ENCODE measurements around the gene RABEP1.
A peak's percentile ranks its signal among the peaks of the same experiment; 100 is the strongest.

The RABEP1 gene

DNA sequence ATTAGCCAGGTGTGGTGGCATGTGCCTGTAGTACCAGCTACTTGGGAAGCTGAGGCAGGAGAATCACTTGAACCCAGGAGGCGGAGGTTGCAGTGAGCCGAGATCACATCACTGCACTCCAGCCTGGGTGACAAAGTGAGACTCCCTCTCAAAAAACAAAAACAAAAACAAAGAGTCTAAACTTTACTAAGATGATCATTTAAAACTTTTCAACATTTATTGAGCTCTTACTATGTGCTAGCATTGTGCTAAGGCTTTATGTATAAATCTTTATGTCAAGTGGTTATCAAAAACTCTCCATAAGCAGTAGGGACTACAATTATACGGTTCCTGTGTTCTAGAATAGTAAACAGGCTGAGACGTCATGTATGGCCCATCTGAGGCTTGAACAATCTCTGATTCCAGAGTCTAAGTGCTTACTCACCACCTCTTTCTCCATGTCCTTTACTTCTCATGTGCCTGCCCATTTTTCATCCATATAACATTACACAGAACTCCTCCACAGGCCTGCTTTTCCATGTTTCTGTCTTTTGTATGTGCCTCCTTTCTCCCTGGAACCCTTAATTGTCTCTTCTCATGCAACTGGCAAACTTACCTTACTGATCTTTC lies 70.7 kb downstream of the RABEP1 start:
- H3K27ac ChIP-seq, result peak overlapping the region; percentile 22; the same call in 1 of the 2 replicates
- TF ChIP-seq, protein P1, sequence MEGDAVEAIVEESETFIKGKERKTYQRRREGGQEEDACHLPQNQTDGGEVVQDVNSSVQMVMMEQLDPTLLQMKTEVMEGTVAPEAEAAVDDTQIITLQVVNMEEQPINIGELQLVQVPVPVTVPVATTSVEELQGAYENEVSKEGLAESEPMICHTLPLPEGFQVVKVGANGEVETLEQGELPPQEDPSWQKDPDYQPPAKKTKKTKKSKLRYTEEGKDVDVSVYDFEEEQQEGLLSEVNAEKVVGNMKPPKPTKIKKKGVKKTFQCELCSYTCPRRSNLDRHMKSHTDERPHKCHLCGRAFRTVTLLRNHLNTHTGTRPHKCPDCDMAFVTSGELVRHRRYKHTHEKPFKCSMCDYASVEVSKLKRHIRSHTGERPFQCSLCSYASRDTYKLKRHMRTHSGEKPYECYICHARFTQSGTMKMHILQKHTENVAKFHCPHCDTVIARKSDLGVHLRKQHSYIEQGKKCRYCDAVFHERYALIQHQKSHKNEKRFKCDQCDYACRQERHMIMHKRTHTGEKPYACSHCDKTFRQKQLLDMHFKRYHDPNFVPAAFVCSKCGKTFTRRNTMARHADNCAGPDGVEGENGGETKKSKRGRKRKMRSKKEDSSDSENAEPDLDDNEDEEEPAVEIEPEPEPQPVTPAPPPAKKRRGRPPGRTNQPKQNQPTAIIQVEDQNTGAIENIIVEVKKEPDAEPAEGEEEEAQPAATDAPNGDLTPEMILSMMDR (IDR thresholded peaks at IDR 0.05), result no peak
- TF ChIP-seq ZFX (IDR thresholded peaks at IDR 0.05; ENCODE audit: borderline replicate concordance), result no peak

DNA sequence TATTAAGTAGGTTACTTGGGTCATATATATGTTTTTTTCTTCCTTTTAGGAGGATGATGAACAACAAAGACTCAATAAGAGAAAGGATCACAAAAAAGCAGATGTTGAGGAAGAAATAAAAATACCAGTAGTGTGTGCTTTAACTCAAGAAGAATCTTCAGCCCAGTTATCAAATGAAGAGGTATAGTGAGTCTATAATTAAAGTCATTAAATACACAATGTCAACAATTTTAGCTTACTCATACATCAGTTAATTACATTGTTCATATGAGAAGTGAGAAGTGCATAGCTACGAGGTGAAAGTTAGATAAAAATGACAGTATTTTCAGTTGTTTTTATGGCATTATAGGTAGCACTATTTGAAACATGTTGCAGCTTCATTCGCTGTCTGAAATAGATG lies 72.2 kb downstream of the RABEP1 start:
- TF ChIP-seq ZFX (IDR thresholded peaks at IDR 0.05; ENCODE audit: borderline replicate concordance), result no peak
- TF ChIP-seq, protein P1 (IDR thresholded peaks at IDR 0.05), result no peak
- H3K27ac ChIP-seq, result peak overlapping the region; percentile 22

DNA sequence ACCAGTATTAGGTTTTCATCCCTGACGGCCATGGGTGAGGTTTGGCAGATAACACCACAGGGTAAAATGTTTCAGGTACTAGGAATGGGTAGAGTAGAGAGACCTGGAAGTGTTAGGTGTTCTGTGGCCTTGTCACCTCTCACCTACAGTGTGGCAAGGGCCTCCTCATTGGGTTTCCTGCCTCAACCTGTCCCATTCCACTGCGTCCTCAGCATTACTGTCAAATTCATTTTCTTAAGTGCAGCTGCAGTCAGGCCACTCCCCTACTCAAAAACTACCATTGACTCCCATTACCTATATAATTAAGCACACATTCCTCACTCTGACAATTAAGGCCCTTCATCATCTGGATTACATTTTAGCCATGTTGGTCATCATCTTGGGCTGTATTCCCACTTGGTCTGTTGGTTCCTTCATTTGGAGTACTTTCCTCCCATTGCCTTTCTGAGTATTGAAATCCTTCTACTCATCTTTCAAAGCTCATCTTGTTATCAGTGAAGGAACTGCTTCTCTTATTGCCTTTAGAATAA lies 72.9 kb downstream of the RABEP1 start:
- peak overlapping the region; percentile 52 for H3K27ac ChIP-seq
- TF ChIP-seq, protein P1 (IDR thresholded peaks at IDR 0.05), result no peak
- TF ChIP-seq ZFX (IDR thresholded peaks at IDR 0.05; ENCODE audit: borderline replicate concordance), result no peak

DNA sequence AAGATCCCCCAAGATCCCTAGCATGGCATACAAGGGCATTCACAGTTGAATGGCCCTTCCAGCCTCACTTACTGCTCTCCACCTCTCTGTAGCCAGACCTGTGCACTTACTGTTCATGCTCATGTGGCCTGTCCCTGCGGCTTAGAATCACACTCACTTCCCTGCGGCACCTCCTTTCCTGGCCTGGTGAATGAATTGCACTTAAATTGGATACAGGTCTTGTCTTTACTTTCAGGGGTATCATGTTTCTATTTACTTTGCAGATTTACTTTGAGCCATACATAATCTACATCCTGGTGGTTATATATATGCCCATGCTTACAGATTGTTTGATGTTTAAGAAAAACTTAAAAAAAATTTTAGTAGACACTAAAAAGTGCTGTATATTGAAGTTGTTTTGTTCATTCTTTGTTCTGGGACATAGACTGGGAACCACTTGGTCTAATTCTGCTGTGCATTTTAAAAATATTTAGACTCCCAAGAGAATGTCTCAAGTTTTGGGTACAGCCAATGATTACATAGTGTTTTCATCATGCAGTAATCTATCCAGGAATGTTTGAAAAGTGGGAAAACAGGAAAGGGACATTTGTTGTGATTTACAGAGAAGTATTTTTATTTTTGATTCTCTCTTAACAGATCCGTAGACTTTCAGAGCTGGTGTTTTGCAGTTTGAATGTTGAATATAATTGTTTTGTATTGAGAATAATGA lies 73.5 kb downstream of the RABEP1 start:
- H3K27ac ChIP-seq, result peak overlapping the region; percentile 52

DNA sequence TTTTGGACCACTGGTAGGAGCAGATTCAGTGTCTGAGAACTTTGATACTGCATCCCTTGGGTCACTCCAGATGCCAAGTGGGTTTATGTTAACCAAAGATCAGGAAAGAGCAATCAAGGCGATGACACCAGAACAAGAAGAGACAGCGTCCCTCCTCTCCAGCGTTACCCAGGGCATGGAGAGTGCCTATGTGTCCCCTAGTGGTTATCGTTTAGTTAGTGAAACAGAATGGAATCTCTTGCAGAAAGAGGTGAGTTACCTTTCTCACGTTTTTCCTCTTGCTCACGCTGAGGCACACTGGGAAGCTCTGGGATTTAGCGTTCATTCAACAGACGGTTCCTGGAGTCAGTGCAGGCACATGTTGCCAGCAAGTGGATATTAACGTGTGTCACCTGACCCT lies 79.3 kb downstream of the RABEP1 start:
- H3K27ac ChIP-seq, result peak overlapping the region; percentile 2; the same call in 1 of the 2 replicates
- TF ChIP-seq ZFX (IDR thresholded peaks at IDR 0.05; ENCODE audit: borderline replicate concordance), result no peak
- TF ChIP-seq, protein P1 (IDR thresholded peaks at IDR 0.05), result no peak

More for the DNA sequence above, 73.5 kb downstream of the RABEP1 start:
- TF ChIP-seq ZFX (IDR thresholded peaks at IDR 0.05; ENCODE audit: borderline replicate concordance), result no peak
- TF ChIP-seq, protein P1 (IDR thresholded peaks at IDR 0.05), result no peak

DNA sequence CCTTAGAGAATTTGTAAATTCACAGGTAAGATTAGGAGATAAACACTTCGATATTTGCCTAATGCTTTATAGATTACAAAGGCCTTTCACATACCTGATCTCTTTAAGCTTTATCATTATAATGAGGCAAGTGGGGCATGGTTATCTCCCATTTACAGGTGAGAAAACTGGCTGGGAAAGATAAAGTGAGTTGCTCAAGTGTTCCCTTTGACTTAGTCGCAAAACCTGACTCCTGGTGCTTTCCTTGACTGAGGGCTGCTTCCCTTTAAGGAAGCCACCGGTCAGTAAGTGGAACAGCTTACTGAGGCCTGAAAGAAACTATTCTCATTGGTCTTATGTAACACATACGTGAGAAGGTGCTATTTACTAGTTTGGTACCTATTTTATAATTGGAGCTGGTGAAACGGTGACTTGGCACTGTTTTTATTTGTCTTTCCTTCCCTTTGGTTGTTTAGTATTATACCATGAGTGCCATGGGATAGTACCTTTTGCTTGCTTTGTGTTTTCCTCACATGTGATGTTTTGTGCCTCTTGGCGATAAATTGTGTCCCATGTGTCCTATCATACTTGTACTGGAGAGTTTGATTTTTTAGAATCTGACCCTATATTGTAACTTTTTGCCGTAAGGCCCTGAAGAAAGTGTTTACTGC lies 80.2 kb downstream of the RABEP1 start:
- no peak for TF ChIP-seq ZFX (IDR thresholded peaks at IDR 0.05; ENCODE audit: borderline replicate concordance)
- TF ChIP-seq, protein P1 (IDR thresholded peaks at IDR 0.05), result no peak
- H3K27ac ChIP-seq, result peak overlapping the region; percentile 2; the same call in 1 of the 2 replicates
